DMS53 treated with DMSO at 0.1 percent for 48 hours (cell line): ENCODE measurements around the gene PAOX.
"Not testable (repeated sequence)": the region's sequence is repeated elsewhere in the genome, so short reads cannot be mapped to it uniquely, and the experiment has no call there.

Experiments
- DNase-seq: peaks from one replicate; lab custom pipeline; 2025; ENCODE audit not compliant: unreplicated experiment; lab: John Stamatoyannopoulos, UW

PAOX gene

DNA sequence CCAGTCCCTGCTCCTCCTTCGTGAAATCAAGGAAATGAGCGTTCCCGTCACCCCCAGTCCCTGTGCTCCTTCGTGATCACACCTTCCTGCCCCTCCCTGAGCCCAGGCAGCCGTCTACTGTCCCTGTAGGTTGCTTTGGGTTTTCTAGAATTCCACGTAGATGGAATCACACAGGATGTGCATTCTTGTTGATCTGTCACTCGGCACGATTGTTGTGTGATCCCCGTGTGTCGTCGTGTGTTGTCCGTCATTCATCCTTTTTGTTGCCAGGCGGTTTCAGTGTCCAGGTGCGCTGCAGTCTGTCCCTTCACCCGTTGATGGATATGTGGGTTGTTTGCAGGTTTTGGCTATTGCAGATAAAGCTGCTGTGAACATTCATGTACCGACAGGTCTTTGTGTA is 24.3 kb downstream of the PAOX start:
- DNase-seq: no peak

GRCh38 chr10:133403784-133404183 is 24.7 kb downstream of the PAOX start:
- DNase-seq: no peak

DNA sequence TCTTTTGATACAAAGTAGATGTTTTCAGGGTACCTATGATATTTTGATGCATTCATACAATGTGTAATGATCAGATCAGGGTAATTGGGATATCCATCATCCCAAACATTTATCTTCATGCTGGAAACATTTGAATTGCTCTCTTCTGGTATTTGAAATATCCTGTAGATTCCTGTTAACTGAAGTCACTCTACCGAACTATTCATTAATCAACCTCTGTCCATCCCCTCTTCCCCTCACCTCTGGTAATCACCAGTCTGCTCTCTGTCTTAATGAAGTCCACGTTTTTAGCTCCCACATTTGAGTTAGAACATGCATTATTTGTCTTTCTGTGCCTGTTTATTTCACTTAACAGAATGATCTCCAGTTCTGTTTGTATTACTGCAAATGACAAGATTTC is 26.2 kb downstream of the PAOX start:
- no peak for DNase-seq

DNA sequence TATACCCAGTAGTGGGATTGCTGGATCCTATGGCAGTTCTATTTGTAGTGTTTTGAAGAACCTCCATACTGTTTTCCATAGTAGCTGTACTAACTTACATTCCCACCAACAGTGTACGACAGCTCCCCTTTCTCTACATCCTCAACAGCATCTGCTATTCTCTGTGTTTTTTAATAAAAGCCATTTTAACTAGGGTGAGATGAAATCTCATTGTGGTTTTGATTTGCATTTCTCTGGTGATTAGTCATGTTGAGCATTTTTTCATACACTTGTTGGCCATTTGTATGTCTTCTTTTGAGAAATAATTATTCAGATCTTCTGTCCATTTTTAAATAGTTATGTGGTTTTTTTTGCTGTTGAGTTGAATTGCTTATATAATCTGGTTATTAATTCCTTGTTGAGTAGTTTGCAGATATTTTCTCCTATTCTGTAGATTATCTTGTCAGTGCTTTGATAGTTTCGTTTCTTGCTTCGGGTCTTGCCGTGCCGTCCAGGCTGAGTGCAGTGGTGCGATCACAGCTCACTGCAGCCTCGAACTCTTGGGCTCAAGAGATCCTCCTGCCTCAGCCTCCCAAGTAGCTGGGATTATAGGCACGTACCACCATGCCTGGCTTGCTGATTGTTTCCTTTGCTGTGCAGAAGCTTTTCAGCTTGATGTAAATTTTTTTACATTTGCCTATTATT is 26.9 kb downstream of the PAOX start:
- no peak for DNase-seq

DNA sequence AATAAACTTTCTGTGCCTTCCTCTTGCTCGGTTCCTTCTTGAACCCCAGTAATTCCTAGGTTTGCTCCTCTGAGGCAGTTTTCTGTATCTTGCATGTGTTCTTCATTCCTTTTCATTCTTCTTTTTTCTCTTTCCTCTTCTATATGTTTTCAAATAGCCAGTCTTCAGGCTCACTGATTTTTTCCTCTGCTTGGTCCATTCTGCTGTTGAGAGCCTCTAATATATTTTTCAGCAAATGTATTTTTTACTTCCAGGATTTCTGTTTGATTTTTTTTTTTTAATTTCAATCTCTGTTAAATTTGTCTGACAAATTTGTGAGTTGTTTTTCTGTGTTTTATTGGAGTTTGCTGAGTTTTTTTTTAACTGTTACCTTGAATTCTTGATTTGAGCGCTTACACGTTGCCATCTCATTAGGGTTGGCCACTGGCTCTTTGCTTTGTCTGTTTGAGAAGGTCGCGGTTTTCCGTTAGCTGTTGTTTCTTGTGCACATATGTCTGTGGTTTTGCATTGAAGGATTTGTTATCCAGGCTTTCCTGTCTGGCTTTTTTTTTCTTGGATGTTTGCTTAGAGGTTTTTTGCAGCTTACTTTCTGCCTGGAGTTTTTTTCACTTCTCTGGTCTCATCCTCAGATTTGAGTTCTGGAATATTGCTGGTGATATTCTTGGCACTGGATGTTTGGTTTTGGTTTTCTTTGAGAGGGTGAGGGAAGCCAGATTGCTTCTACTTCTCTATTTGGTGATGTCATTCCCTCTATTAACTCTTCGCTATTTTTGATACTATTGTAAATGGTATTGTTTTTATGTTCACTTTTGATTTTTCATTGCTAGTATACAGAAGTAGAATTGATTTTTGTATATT is 32.7 kb downstream of the PAOX start:
- no peak for DNase-seq

GRCh38 chr10:133412381-133412711 is 33.3 kb downstream of the PAOX start:
- DNase-seq: no peak

- DNase-seq: not testable (repeated sequence)
These were observed 35.3 kb downstream of the PAOX start for GRCh38 chr10:133414401-133414800.

DNA sequence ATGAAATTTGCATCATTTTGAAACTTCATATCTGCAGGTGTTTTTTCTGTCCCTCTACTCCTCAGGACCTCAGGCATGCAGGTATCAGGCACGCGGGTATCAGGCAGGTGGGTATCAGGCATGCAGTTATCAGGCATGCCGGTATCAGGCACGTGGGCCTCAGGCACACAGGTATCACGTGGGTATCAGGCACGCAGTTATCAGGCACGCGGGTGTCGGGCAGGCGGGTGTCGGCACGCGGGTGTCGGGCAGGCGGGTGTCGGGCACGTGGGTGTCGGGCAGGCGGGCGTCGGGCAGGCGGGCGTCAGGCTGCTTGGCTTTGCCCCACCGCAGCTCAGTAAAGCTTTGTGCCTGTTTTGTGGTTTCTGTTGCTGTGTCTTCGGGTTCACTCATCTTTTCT is 36.7 kb downstream of the PAOX start:
- no peak for DNase-seq

DNA sequence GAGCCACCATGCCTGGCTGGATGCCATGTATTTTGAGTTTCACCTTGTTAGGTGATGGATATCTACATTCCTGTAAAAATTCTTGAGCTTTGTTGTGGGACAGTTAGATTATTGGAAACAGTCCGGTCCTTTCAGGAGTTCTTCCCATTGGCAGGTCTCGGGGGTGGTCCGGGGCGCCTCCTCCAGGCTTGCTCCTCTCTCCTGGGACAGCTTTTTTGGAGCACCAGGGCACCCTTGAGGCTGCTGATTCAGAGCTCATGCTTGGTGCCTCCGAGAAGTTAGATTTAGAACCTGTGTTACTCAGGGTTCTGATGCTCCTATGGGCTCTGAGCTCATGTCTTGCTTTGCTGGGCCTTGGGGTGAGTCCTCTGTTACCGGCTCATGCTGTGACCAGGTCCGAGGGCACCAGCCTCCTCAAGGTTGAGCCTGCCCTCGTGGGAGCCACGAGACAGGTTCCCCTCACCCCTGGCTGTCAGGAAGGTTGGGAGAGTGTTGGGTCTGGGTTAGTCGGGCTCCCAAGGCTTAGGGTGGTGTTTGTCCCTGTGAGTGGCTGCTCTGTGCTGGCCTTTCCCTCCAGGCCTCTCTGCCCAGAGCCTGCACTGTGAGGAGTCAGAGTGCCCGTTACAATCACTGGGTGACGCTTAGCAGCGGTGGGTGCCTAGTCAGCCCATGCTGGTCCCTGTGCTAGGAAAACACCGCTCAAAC is 39.4 kb downstream of the PAOX start:
- no peak for DNase-seq

DNA sequence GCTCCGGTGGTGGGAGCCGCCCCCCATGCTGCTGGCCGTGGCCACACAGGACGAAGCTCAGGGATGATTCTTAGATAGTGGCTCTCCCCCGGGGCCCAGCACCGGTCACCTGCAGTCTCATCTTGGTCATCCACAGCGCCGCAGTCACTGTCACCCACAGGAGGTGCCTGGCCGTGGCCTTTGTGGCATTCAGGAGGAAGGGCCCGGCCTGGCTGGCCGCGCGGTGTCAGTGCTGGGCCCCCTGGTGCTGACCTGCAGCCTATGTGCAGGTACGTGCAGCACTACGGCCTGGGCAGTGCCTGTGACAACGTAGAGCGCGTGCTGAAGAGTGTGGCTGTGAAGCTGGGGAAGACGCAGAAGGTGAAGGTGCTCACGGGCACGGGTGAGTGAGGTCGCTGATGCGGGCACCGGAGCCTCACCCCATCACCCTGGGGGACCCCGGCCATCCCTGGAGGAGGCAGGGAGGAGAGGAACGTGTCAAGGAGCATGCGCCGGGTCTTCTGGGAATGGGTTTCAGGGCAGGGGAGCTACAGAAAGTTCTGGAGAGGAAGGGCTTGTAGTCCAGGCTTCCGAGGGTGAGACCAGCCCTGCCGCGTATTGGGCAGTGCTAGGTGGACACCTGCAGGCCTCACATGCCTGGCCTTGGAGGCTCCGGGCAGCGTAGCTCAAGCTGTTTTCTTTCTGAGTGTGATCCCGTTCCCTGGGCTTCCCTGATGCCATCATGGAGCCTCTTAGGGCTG is 40.3 kb downstream of the PAOX start:
- DNase-seq: no peak

- no peak for DNase-seq
These were observed 41.0 kb downstream of the PAOX start for GRCh38 chr10:133420028-133420427.

DNA sequence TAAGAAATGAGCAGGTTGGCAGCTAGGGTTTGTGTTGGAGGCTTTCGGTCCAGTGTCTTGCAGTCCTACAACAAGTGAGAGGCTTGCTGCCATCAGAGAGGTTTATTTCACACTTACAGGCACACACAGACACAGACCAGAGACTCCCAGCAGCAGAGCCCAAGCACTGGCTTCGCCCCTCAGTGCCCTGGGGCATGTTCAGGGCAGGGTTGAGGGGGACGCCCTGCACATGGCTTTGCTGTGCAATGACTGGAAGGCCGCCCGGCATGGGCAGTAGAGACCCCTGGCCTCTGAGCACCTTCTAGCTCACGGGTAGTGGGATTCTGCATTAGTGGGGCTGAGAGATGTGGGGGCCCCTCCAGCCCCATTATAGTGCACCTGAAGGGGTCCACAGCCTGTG is 41.5 kb downstream of the PAOX start:
- DNase-seq: no peak

DNA sequence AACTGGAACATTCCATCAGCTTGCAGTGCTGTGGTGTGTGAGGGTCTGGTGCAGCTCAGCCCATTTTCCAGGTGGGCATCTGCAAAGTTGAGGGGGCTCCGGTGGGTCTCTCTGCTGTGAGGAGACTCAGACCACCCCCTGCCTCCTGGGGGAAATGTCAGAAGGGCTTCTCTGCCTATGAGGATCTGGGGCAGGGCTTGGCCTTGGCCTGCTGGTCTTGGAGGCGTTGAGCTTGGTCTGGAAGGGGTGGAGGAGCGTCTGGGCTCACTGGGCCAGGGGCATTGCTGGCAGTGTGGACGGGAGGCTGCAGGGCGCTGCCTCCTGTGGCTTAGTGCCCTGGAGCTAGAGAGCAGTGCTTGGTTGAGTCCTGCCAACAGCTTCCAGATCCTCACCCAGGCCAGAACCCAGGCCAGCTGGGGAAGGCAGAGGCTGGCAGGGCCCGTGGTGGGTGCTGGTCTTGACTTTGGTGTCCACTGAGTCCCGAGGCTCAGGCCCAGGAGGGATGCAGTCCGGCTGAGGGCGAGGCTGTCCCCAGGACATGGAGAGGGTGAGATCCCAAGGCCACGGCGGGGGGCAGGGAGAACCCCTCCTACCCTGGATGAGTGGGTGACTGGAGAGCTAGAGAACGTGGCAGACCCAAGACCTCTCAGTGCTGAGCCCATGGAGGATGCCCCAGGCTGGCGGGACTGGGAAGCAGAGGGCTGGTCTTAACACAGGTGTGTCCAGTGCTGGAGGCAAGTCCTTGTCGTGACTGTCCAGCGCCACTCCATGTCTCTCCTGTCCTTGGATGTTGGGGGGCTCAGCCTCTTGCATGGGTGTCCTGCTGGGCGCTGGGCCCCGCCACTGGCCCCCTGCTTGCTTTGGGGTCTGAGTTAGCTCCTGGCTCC is 42.5 kb downstream of the PAOX start:
- DNase-seq: no peak

DNA sequence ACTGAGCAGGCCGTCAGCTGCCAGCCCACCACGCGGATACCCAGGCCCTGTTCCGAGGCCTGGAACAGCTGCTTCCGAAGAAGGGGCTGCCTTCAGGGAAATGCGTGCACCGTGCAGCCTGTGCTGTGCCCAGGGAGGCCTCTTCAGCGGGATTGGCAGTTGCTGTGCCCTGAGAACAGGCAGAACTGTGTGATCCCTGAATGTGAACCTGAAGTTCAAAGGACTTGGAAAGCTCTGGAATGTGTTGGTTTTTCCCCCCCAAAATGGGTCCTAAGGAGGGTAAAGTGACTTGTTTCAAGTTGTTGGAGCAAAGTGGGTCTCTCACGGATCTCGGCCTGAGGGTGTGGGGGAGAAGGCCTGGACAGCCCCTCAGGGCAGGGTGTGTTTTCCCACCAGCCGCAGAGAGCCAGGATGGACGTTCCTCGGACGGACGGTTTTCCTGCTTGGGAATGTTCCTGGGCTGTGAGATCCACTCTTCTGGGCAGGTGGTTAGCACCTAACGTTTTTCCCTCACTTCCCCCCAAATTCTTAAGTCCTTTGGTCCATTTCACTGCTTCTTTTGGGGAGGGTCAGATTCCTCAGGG is 43.3 kb downstream of the PAOX start:
- DNase-seq: no peak

GRCh38 chr10:133422807-133423771 is 44.0 kb downstream of the PAOX start:
- no peak for DNase-seq

DNA sequence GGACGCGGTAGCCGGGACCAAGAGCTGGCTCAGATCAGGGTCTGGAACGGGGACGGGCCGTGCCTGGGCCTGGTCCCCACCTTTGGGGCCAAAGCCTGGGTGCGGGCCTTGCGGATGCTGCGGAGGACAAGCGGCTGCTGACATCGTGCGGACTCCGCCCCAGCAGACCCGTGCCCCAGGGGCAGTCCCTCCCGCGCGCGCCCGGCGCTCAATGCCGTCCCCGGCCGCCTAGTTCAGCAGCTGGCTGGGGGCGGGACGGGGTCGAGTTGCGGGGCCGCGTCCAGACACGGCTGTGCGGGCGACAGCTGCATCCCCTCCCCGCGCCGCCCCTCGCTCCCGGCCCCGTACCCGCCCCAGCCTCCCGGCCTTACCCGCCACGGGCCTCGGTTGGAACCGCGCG is 45.0 kb downstream of the PAOX start:
- DNase-seq: not testable (repeated sequence)

GRCh38 chr10:133424601-133425000 is 45.5 kb downstream of the PAOX start, which contains the start of gene SPRN:
Gene SPRN (minus strand): TSS chr10:133424625. CDS start chr10:133423681, 944 bp downstream.
- DNase-seq: not testable (repeated sequence)

- not testable (repeated sequence) for DNase-seq
These were observed 50.5 kb downstream of the PAOX start for GRCh38 chr10:133429571-133429970.
